Stomach (tissue), 4 donors: Measurements from ENCODE around the gene TBC1D16.

Experiments
- CTCF ChIP-seq, 7 experiments: fragments of 450-650 bp in 4 of 7; fragments of 200-600 bp in 3 of 7; sonication (generic) in 3 of 7; IDR thresholded peaks; one replicate each; pipeline ENCODE4 v1.5.1; 2016 to 2019; ENCODE audit warnings: antibody characterized with exemption in 7 of 7, control low read depth in 2 of 7, mild to moderate bottlenecking in 1 of 7
- EP300 ChIP-seq: sonication (generic); formaldehyde crosslinking; IDR thresholded peaks from one replicate; pipeline ENCODE4 v1.6.1; 2017; ENCODE audit warnings: antibody characterized with exemption
- POLR2A ChIP-seq, 4 donors: fragments of 450-650 bp; IDR thresholded peaks; one replicate each; pipeline ENCODE4 v1.6.1; 2016; ENCODE audit warnings: antibody characterized with exemption in 4 of 4, control low read depth in 2 of 4, mild to moderate bottlenecking in 1 of 4, moderate library complexity in 1 of 4
- POLR2AphosphoS5 ChIP-seq, 3 donors: sonication (generic); formaldehyde crosslinking; IDR thresholded peaks; one replicate each; pipeline ENCODE4 v1.6.1; 2016; ENCODE audit warnings: antibody characterized with exemption in 3 of 3

- no peak for TF ChIP-seq POLR2AphosphoS5 (IDR thresholded peaks at IDR 0.05)
- no peak for TF ChIP-seq CTCF (IDR thresholded peaks at IDR 0.05)
- TF ChIP-seq EP300, result no peak
- TF ChIP-seq POLR2A (IDR thresholded peaks at IDR 0.05), result no peak
These were observed 633 bp downstream of the TBC1D16 start for GRCh38 chr17:80034791-80035686.
